GM21360 (cell line): ENCODE measurements around the gene HECTD1.
"Not testable (repeated sequence)": the region's sequence is repeated elsewhere in the genome, so short reads cannot be mapped to it uniquely, and the experiment has no call there.

Experiments used
- ATAC-seq: cut with Tn5 transposase; IDR thresholded peaks from one replicate; pipeline ENCODE4 v1.9.1; 2021; ENCODE audit warnings: mild to moderate bottlenecking, moderate library complexity; ENCODE audit not compliant: unreplicated experiment

Gene HECTD1

GRCh38 chr14:31196839-31197492, 10.6 kb downstream of the HECTD1 start:
- no peak for ATAC-seq

GRCh38 chr14:31194661-31195060, 12.9 kb downstream of the HECTD1 start:
- ATAC-seq = no peak

- ATAC-seq = no peak
These were observed 13.5 kb downstream of the HECTD1 start for GRCh38 chr14:31194095-31194494.

- not testable (repeated sequence) for ATAC-seq
These were observed 15.0 kb downstream of the HECTD1 start for GRCh38 chr14:31192544-31192943.

- ATAC-seq = no peak
These were observed 16.8 kb downstream of the HECTD1 start for GRCh38 chr14:31190717-31191263.

GRCh38 chr14:31190219-31190603, 17.4 kb downstream of the HECTD1 start:
- ATAC-seq = no peak

GRCh38 chr14:31189346-31190218, 18.0 kb downstream of the HECTD1 start:
- ATAC-seq = no peak

GRCh38 chr14:31188744-31189143, 18.8 kb downstream of the HECTD1 start:
- ATAC-seq = no peak

- not testable (repeated sequence) for ATAC-seq
These were observed 25.6 kb downstream of the HECTD1 start for GRCh38 chr14:31182016-31182415.

GRCh38 chr14:31181271-31181670, 26.3 kb downstream of the HECTD1 start:
- ATAC-seq = no peak

- no peak for ATAC-seq
These were observed 27.1 kb downstream of the HECTD1 start for GRCh38 chr14:31180299-31181051.

GRCh38 chr14:31174433-31174832, 33.2 kb downstream of the HECTD1 start:
- no peak for ATAC-seq

GRCh38 chr14:31173120-31173837, 34.3 kb downstream of the HECTD1 start:
- ATAC-seq = no peak

- ATAC-seq = no peak
These were observed 35.5 kb downstream of the HECTD1 start for GRCh38 chr14:31172084-31172483.

GRCh38 chr14:31170411-31170810, 37.2 kb downstream of the HECTD1 start:
- no peak for ATAC-seq

- ATAC-seq = no peak
These were observed 37.7 kb downstream of the HECTD1 start for GRCh38 chr14:31169877-31170276.

GRCh38 chr14:31167032-31167431, 40.6 kb downstream of the HECTD1 start:
- ATAC-seq = no peak

- ATAC-seq = no peak
These were observed 41.4 kb downstream of the HECTD1 start for GRCh38 chr14:31166271-31166561.

GRCh38 chr14:31164115-31164514, 43.5 kb downstream of the HECTD1 start:
- no peak for ATAC-seq

- ATAC-seq = no peak
These were observed 44.5 kb downstream of the HECTD1 start for GRCh38 chr14:31162910-31163649.
